ENCODE results near the gene SVOP.

Gene SVOP

DNA sequence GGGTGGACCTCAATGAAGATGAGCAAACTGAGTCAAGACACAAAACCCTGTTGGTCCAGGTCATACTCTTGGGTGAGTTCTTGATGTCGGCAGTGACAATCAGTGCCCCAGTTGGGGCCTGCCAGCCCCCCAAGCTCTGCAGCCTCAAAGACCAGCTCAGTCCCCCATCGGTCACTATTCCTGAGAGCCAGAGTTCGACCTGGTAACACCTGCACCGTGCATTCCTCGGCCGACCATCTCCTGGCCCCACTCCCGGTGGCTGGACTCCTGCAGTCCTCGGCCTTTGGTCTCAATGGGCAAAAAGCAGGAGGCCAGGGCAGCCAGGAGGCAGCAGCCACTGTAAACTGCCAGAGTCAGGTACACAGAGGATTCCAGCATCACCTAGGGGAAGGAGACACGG lies 108.5 kb downstream of the SVOP start:
- Histone ChIP-seq H3K9ac (no peak overlapping the region), H2AFZ (ENCODE audit: low read depth) (no peak overlapping the region), H3K36me3 (ENCODE audit: insufficient read depth) (no peaks in the 10 kb centered on the region), H4K20me1 (ENCODE audit: insufficient read depth) (no peaks in the 10 kb centered on the region), H3K4me3 (IDR thresholded peaks at IDR 0.05; ENCODE audit: insufficient read depth, low read depth, low read length) (no peak overlapping the region), H3K4me1 (ENCODE audit: low read depth, poor library complexity, severe bottlenecking) (no peaks in the 10 kb centered on the region), H3K79me2 (ENCODE audit: insufficient read depth, low read depth) (no peaks in the 10 kb centered on the region), H3K27me3 (ENCODE audit: insufficient read depth, low read depth) (no peaks in the 10 kb centered on the region), H3K4me2 (no peak overlapping the region), H3K27ac (no peak overlapping the region)
- TF ChIP-seq, protein P1, sequence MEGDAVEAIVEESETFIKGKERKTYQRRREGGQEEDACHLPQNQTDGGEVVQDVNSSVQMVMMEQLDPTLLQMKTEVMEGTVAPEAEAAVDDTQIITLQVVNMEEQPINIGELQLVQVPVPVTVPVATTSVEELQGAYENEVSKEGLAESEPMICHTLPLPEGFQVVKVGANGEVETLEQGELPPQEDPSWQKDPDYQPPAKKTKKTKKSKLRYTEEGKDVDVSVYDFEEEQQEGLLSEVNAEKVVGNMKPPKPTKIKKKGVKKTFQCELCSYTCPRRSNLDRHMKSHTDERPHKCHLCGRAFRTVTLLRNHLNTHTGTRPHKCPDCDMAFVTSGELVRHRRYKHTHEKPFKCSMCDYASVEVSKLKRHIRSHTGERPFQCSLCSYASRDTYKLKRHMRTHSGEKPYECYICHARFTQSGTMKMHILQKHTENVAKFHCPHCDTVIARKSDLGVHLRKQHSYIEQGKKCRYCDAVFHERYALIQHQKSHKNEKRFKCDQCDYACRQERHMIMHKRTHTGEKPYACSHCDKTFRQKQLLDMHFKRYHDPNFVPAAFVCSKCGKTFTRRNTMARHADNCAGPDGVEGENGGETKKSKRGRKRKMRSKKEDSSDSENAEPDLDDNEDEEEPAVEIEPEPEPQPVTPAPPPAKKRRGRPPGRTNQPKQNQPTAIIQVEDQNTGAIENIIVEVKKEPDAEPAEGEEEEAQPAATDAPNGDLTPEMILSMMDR (conservative IDR thresholded peaks at IDR 0.05; ENCODE audit: low read depth, low read length): no peak

GRCh38 chr12:108911915-108912314 lies 109.0 kb downstream of the SVOP start:
- no peak overlapping the region for H3K27ac ChIP-seq
- H3K4me1 ChIP-seq (ENCODE audit: low read depth, poor library complexity, severe bottlenecking): no peaks in the 10 kb centered on the region

GRCh38 chr12:108910336-108910735 lies 110.5 kb downstream of the SVOP start:
- Histone ChIP-seq H3K4me3 (IDR thresholded peaks at IDR 0.05; ENCODE audit: insufficient read depth, low read depth, low read length) (no peak overlapping the region), H3K4me2 (no peak overlapping the region), H3K27me3 (ENCODE audit: insufficient read depth, low read depth) (no peaks in the 10 kb centered on the region), H3K79me2 (ENCODE audit: insufficient read depth, low read depth) (no peaks in the 10 kb centered on the region), H3K36me3 (ENCODE audit: insufficient read depth) (no peaks in the 10 kb centered on the region), H3K4me1 (ENCODE audit: low read depth, poor library complexity, severe bottlenecking) (no peaks in the 10 kb centered on the region), H4K20me1 (ENCODE audit: insufficient read depth) (no peaks in the 10 kb centered on the region), H2AFZ (ENCODE audit: low read depth) (no peak overlapping the region), H3K9ac (no peak overlapping the region), H3K27ac (no peak overlapping the region)
- TF ChIP-seq, protein P1 (conservative IDR thresholded peaks at IDR 0.05; ENCODE audit: low read depth, low read length): no peak

More at GRCh38 chr12:108911915-108912314, 109.0 kb downstream of the SVOP start:
- TF ChIP-seq, protein P1 (conservative IDR thresholded peaks at IDR 0.05; ENCODE audit: low read depth, low read length): no peak
- Histone ChIP-seq H3K79me2 (ENCODE audit: insufficient read depth, low read depth) (no peaks in the 10 kb centered on the region), H3K4me3 (IDR thresholded peaks at IDR 0.05; ENCODE audit: insufficient read depth, low read depth, low read length) (no peak overlapping the region), H3K9ac (no peak overlapping the region), H3K4me2 (no peak overlapping the region), H3K27me3 (ENCODE audit: insufficient read depth, low read depth) (no peaks in the 10 kb centered on the region), H2AFZ (ENCODE audit: low read depth) (no peak overlapping the region), H4K20me1 (ENCODE audit: insufficient read depth) (no peaks in the 10 kb centered on the region), H3K36me3 (ENCODE audit: insufficient read depth) (no peaks in the 10 kb centered on the region)

DNA sequence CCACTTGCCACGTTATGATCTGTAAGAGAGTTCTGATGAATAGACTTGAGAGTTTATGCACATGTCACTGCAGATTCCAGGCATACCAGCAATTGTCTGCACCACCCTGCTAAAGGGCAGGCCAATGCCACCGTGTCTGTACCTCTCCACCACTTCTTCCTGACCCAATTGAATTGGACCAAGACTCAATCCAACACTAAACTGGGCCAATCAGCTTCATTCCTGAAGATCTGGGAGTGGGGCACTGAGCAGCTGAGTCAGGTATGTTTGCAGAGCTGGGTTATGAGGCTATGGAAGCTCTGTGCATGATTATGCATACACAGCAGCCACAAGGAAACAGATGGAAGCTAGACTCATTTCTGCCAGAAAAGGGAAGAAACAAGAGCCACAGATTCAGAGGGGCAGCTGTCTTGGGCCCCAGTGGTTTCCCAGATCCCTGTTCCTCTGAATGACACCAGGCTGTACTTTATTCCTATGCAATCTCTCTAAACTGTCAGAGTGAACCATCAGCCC lies 113.0 kb downstream of the SVOP start:
- Histone ChIP-seq H3K4me1 (ENCODE audit: low read depth, poor library complexity, severe bottlenecking) (no peaks in the 10 kb centered on the region), H3K9ac (no peak overlapping the region), H2AFZ (ENCODE audit: low read depth) (no peak overlapping the region), H3K27ac (no peak overlapping the region), H3K27me3 (ENCODE audit: insufficient read depth, low read depth) (no peaks in the 10 kb centered on the region), H3K79me2 (ENCODE audit: insufficient read depth, low read depth) (no peaks in the 10 kb centered on the region), H3K4me3 (IDR thresholded peaks at IDR 0.05; ENCODE audit: insufficient read depth, low read depth, low read length) (no peak overlapping the region), H3K36me3 (ENCODE audit: insufficient read depth) (no peaks in the 10 kb centered on the region), H4K20me1 (ENCODE audit: insufficient read depth) (no peaks in the 10 kb centered on the region), H3K4me2 (no peak overlapping the region)
- TF ChIP-seq, protein P1 (conservative IDR thresholded peaks at IDR 0.05; ENCODE audit: low read depth, low read length): no peak
